Measurements from ENCODE around the gene C16orf78. TPM values are rescaled to one million over a fixed set of nuclear protein-coding genes. Genes with fewer than 3 reads are reported as not detected.
"Not testable (repeated sequence)": the region's sequence is repeated elsewhere in the genome, so short reads cannot be mapped to it uniquely, and the experiment has no call there.

The C16orf78 gene
- polyA plus RNA-seq, 4 donors: not detected

DNA sequence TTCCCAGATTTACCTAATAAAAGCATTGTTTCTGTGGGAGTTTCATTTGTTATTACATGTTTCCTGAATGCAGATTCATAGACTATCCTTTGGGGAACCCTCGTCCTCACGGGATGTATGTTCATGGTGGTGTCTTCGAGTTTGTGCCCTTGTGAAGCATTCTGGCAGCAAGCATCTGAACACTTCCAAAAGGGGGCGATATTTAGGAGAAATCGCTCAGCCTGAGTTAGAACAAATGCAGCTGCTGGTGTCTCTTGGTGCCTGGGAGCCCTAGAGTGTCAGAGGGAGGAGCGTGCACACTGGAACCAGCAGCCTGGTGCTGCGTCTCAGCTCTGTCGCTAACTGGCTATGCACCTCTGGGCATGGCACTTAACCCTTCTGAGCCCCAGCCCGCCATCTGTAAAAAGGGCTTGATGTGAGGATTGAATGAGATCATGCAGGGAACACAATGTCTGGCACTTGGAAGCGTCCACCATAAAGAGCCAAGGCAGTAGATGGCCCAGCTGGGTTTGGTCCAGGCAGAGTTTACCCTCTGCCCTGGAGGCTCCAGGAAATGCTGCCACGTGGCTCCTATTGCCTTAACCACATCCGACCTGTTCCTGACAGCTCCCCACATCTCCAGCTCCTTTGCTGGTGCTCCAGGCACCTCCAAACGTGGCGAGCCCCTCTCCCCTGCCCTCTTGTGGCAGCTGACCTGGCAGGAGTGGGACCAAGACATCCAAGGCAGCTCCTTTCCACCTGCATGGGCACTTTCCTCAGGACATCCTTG is 25.0 kb upstream of the C16orf78 start:
- no peak for DNase-seq (ENCODE audit: low read depth in 4 of 4, low spot score in 2 of 4)

- DNase-seq (ENCODE audit: low read depth in 4 of 4, low spot score in 2 of 4): no peak
Measured at GRCh38 chr16:49349446-49350168, 24.0 kb upstream of the C16orf78 start.

DNA sequence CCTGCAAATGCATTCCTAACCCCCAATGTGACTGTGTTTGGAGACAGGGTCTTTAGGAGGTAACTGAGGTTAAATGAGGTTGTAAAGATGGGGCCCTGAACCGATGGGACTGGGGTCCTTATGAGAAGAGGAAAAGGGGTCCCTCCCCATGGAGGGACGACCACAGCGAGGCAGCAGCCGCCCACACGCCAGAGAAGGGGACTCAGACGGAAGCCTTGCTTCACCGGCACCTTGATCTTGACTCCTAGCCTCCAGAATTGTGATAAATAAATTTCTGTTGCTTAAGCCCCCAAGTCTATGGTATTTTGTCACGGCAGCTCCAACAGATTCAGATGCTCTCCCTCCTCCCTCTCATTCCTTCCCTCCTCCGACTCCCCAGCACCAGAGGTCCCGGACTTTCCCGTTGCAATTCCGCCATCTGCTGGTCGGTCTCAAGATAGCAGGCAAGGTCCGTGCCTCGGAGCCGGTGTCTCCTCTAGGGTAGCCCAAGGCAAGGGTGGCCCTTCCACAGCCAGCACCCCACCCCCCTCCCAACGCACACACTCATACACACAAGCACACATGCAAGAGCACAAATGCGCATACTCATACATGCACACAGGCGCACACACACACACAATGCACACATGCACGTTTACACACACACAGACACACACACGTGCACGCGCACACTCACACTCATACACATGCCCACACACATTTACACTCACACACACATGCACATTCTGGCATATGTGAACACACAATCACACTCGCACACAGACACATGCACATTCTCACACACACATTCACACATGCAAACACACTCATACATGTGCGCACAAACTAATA is 23.1 kb upstream of the C16orf78 start:
- DNase-seq (ENCODE audit: low read depth in 4 of 4, low spot score in 2 of 4): peak in 3 of 4 donors; percentile 3 to 28 (median 11)

DNA sequence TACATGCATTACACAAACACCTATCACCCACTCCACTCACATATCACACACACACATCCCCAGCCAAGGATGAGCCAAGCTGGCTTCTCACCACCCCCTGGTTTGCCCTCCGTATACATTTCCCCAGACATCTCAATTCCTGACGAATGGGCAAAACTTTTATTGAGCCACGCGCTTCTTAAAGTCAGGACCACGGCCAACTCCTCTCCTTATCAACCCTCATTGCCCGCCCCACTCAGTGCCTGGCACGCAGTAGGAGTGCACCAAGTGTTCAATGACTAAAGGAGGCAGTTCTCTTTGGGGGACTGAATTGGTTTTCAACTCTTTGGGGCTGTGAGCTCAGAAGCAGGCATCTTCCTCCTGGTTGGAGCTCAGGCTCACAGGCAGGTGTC is 22.5 kb upstream of the C16orf78 start:
- DNase-seq (ENCODE audit: low read depth in 4 of 4, low spot score in 2 of 4): no peak

DNA sequence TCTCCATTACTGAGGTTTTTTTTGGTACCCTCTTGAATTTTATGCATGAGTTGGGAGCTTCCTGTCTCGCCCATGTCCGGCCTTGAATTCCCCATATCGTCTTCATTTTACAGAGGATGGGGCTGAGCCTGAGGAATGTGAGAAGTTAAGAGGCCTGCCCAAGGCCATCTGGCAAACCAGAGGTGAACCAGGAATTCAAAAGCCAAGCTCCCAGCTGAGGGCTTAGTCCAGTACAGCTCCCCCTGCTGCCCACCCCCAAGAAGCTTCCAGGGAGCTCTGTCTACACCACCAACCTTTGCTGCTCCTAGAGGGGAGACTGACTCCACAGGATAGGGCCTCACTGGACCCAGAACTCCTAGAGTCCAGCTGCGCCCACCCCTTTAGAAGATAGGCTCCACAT is 20.7 kb upstream of the C16orf78 start:
- DNase-seq (ENCODE audit: low read depth in 4 of 4, low spot score in 2 of 4): no peak

GRCh38 chr16:49353680-49354079 is 19.9 kb upstream of the C16orf78 start:
- DNase-seq (ENCODE audit: low read depth in 4 of 4, low spot score in 2 of 4): no peak

GRCh38 chr16:49354101-49354500 is 19.5 kb upstream of the C16orf78 start:
- DNase-seq (ENCODE audit: low read depth in 4 of 4, low spot score in 2 of 4): no peak

DNA sequence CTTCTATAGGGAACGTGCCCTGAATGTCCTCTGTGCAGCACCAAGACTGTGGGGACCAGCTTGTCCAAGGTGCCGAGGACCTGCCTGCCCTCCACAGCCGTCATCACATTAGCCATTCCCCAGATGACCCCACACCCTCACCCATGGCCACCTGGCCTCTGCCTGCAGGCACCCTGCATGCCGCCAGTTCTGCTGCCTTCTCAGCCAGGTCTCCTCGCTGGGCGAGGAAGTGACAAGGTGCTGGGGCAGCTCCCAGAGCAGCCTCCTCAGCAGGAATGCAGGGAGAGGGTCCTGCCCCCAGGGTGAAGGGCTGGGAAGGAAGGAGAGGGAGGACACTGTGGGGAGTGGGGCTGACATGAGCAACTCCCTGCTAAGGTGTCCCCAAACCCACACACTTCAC is 18.6 kb upstream of the C16orf78 start:
- DNase-seq (ENCODE audit: low read depth in 4 of 4, low spot score in 2 of 4): no peak

DNA sequence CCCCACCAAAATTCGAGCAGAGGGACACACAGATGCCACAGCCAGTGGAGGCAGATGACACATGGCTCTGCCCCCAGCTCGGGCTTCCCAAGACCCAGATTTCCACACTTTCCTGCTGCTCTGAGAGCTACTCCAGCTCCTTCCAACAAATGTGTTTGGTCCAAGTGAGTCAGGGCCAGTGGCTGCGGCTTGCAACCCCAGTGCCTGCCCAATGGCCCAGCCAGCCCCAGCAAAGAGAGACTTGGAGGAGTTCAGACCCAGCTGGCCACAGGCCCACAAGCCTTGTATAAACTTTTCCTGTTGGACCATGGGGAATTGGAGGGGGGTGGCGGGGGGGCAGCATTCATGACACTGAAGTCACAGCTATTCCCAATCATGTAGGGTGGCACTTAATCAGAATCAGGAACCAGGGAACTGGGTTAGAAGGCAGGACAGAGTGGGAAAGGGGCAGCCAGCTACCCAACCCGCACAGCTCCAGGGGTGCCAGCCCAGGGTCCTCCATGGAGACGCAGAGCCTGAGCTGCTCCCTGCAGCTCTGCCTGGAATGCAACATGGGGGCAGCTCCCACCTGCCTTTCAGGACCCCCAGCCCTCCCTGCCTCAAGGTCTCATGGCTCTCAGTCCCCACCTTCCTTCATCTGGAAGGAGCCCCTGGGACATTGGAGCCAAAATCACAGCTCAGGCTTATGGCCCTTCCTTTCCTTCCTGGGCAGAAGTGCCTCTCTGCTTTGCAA is 17.5 kb upstream of the C16orf78 start:
- DNase-seq (ENCODE audit: low read depth in 4 of 4, low spot score in 2 of 4): no peak

- no peak for DNase-seq (ENCODE audit: low read depth in 4 of 4, low spot score in 2 of 4)
Measured at GRCh38 chr16:49356728-49357488, 16.7 kb upstream of the C16orf78 start.

GRCh38 chr16:49359591-49359990 is 14.0 kb upstream of the C16orf78 start:
- DNase-seq (ENCODE audit: low read depth in 4 of 4, low spot score in 2 of 4): no peak

- not testable (repeated sequence) for DNase-seq (ENCODE audit: low read depth in 4 of 4, low spot score in 2 of 4)
Measured at GRCh38 chr16:49361731-49362130, 11.9 kb upstream of the C16orf78 start.

GRCh38 chr16:49362230-49362629 is 11.4 kb upstream of the C16orf78 start:
- no peak for DNase-seq (ENCODE audit: low read depth in 4 of 4, low spot score in 2 of 4)

DNA sequence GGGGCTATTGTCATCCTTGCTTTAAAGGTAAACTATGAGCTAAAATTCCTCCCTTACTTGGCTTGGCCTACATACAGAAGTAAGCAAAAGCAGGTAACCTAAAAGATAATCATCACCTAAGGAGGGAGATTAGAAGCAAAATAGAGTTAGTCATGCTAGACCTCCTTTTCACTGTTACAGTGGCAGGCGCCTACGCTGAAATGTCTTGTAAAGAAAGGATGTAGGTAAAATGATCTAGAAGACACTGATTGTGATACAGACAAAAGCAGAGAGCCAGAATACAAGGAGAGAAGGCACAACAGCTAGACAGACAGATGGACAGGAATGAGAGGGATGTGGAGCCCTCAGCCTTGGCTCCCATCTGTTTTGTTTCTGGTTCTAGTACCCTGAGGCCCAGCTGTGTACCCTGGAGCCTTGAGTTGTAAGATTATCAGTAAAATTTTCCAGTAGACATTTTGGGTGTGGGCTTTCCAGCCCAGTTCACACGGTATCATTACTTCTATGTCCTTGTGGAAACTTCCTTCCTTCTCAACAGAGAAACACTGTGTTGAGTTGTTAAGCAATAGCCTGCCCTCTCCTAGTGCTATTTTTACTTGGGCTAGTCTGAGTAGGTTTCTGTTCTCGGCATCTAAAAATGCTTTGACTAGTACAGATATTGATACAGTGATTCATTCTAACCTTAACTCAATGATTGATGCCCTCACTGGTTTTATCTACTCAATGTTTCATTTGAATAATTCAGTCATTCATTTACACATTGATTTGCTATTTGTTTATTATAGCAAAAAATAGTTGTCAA is 7.7 kb upstream of the C16orf78 start:
- no peak for DNase-seq (ENCODE audit: low read depth in 4 of 4, low spot score in 2 of 4)

GRCh38 chr16:49366669-49367068 is 6.9 kb upstream of the C16orf78 start:
- DNase-seq (ENCODE audit: low read depth in 4 of 4, low spot score in 2 of 4): no peak

- DNase-seq (ENCODE audit: low read depth in 4 of 4, low spot score in 2 of 4): no peak
Measured at GRCh38 chr16:49369651-49370611, 3.7 kb upstream of the C16orf78 start.

- DNase-seq (ENCODE audit: low read depth in 4 of 4, low spot score in 2 of 4): no peak
Measured at GRCh38 chr16:49376206-49376605, 2.6 kb downstream of the C16orf78 start.

GRCh38 chr16:49377196-49377755 is 3.7 kb downstream of the C16orf78 start:
- DNase-seq (ENCODE audit: low read depth in 4 of 4, low spot score in 2 of 4): no peak

Measured in left renal cortex interstitium (tissue), 4 donors.